Mesenchymal stem cell (in vitro differentiated cells and primary cell): ENCODE results near the gene ASXL1.

Source experiments
- DNase-seq: peaks from one replicate; pipeline ENCODE4 v3.0.0-alpha.2; 2013
- H2AFZ ChIP-seq: one replicate; pipeline ENCODE4 v1.6.1; 2013; ENCODE audit warnings: low read depth, mild to moderate bottlenecking, control low read depth, inconsistent platforms, low read length, moderate library complexity
- H2AK5ac ChIP-seq: 2 replicates; pipeline ENCODE4 v1.6.1; 2013; ENCODE audit warnings: low read length, moderate library complexity, mild to moderate bottlenecking, inconsistent platforms; ENCODE audit not compliant: severe bottlenecking
- H2BK120ac ChIP-seq: one replicate; pipeline ENCODE4 v1.6.1; 2013; ENCODE audit warnings: low read depth, mild to moderate bottlenecking, inconsistent platforms, low read length, moderate library complexity
- H2BK12ac ChIP-seq, 2 experiments: one replicate each; pipeline ENCODE4 v1.6.1; 2013; ENCODE audit warnings: inconsistent platforms in 2 of 2, low read length in 2 of 2, mild to moderate bottlenecking in 2 of 2, moderate library complexity in 2 of 2, control low read depth in 1 of 2
- H2BK15ac ChIP-seq: one replicate; pipeline ENCODE4 v1.6.1; 2013; ENCODE audit warnings: mild to moderate bottlenecking, low read depth, inconsistent platforms; ENCODE audit not compliant: poor library complexity, severe bottlenecking
- H2BK5ac ChIP-seq: 2 replicates; pipeline ENCODE4 v1.6.1; 2013; ENCODE audit warnings: low read depth, mild to moderate bottlenecking, low read length, control low read depth, inconsistent platforms; ENCODE audit not compliant: poor library complexity, severe bottlenecking
- H3K14ac ChIP-seq, 2 experiments: one replicate each; pipeline ENCODE4 v1.6.1; 2013; ENCODE audit warnings: inconsistent platforms in 2 of 2, low read length in 2 of 2, control low read depth in 1 of 2, mild to moderate bottlenecking in 1 of 2, moderate library complexity in 1 of 2
- H3K18ac ChIP-seq, 2 experiments: one replicate each; pipeline ENCODE4 v1.6.1; 2013; ENCODE audit warnings: inconsistent platforms in 2 of 2, low read length in 2 of 2, control low read depth in 1 of 2, low read depth in 1 of 2, mild to moderate bottlenecking in 1 of 2
- H3K23ac ChIP-seq, 2 experiments: one replicate each; pipeline ENCODE4 v1.6.1; 2013; ENCODE audit warnings: inconsistent platforms in 2 of 2, low read length in 2 of 2, mild to moderate bottlenecking in 2 of 2, moderate library complexity in 2 of 2, control low read depth in 1 of 2
- H3K27ac ChIP-seq: 2 replicates; pipeline ENCODE4 v1.5.1; 2013; ENCODE audit warnings: mild to moderate bottlenecking, moderate library complexity, low read length, control low read depth, inconsistent platforms; ENCODE audit not compliant: poor library complexity, severe bottlenecking
- H3K27me3 ChIP-seq, 2 experiments: 2 replicates each; pipeline versions ENCODE4 v1.6.1 to v1.7.0; 2013; ENCODE audit warnings: low read length in 2 of 2, mild to moderate bottlenecking in 2 of 2, moderate library complexity in 2 of 2, control low read depth in 1 of 2, inconsistent platforms in 1 of 2; ENCODE audit not compliant: control insufficient read depth in 1 of 2, insufficient read depth in 1 of 2
- H3K36me3 ChIP-seq, 2 experiments: 2 replicates each; pipeline versions ENCODE4 v1.6.1 to v1.7.0; 2013; ENCODE audit warnings: low read length in 2 of 2, control low read depth in 1 of 2, inconsistent platforms in 1 of 2, low read depth in 1 of 2, mild to moderate bottlenecking in 1 of 2; ENCODE audit not compliant: insufficient read depth in 2 of 2, control insufficient read depth in 1 of 2
- H3K4ac ChIP-seq, 2 experiments: one replicate each; pipeline ENCODE4 v1.6.1; 2013; ENCODE audit warnings: inconsistent platforms in 2 of 2, low read length in 2 of 2, mild to moderate bottlenecking in 2 of 2, moderate library complexity in 2 of 2, control low read depth in 1 of 2, low read depth in 1 of 2
- H3K4me1 ChIP-seq: 2 replicates; pipeline ENCODE4 v1.6.1; 2013; ENCODE audit warnings: low read depth, low read length, control low read depth; ENCODE audit not compliant: control insufficient read depth, insufficient read depth
- H3K4me2 ChIP-seq: 2 replicates; pipeline ENCODE4 v1.6.1; 2013; ENCODE audit warnings: low read length, mild to moderate bottlenecking, inconsistent platforms; ENCODE audit not compliant: poor library complexity, severe bottlenecking
- H3K4me3 ChIP-seq, 2 experiments: 2 replicates each; pipeline versions ENCODE4 v1.5.1 to v1.7.0; 2013; ENCODE audit warnings: low read length in 2 of 2, mild to moderate bottlenecking in 2 of 2, control low read depth in 1 of 2, low read depth in 1 of 2; ENCODE audit not compliant: insufficient read depth in 1 of 2
- H3K79me1 ChIP-seq: replicated peaks from 2 replicates; pipeline ENCODE4 v1.6.1; 2013; ENCODE audit warnings: mild to moderate bottlenecking, control low read depth, low read length, inconsistent platforms; ENCODE audit not compliant: poor library complexity, severe bottlenecking
- H3K9ac ChIP-seq: 2 replicates; pipeline ENCODE4 v1.7.0; 2013; ENCODE audit warnings: mild to moderate bottlenecking, low read length, moderate library complexity
- H3K9me3 ChIP-seq: 2 replicates; pipeline ENCODE4 v1.7.0; 2013; ENCODE audit warnings: mild to moderate bottlenecking, low read length; ENCODE audit not compliant: control insufficient read depth
- H4K8ac ChIP-seq: one replicate; pipeline ENCODE4 v1.6.1; 2013; ENCODE audit warnings: inconsistent platforms, mild to moderate bottlenecking, low read length, moderate library complexity
- H4K91ac ChIP-seq: one replicate; pipeline ENCODE4 v1.6.1; 2013; ENCODE audit warnings: mild to moderate bottlenecking, low read length, inconsistent platforms
- WGBS: methylation state at CpG from one replicate; pipeline ENCODE4 v1.1.7; 2013; ENCODE audit warnings: mixed read lengths; 5-methylcytosine and 5-hydroxymethylcytosine counted together

The ASXL1 gene

GRCh38 chr20:32332614-32333013, 25.5 kb upstream of the ASXL1 start:
- H3K27me3 ChIP-seq, result no peaks in the 10 kb centered on the region

DNA sequence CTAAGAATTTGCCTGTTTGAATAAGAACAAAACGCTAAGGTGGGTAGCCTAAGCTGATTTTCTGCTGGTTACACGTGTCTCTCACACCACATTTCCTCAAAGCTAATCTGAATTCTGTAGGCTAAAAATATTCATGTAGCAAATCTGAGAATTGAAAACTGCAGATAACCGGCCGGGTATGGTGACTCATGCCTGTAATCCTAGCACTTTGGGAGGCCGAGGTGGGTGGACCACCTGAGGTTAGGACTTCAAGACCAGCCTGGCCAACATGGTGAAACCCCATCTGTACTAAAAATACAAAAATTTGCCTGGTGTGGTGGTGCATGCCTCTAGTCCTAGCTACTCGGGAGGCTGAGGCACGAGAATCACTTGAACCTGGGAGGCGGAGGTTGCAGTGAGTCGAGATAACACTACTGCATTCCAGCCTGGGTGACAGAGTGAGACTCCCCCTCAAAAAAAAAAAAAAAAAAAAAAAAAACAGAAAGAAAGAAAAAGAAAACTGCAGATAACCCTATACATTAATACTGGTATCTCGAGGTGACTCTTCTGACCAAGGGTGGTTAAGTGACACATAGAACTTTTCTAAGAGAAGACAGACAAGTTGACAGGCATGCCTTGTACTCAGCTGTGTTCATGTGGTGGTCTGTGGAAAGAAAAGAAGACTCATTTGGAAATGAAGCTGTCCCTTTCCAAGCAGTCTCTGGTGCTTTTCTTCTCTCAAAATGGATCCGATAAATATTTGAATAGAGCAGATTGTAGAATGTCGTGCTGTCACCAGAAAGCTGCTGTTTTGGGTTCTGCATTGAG, 24.7 kb upstream of the ASXL1 start:
- no peak overlapping the region for H2AFZ ChIP-seq
- no peak overlapping the region for H3K9ac ChIP-seq
- H3K18ac ChIP-seq, result no peak overlapping the region
- no peak overlapping the region for H2BK120ac ChIP-seq
- no peak overlapping the region for H3K4me2 ChIP-seq
- H3K79me1 ChIP-seq, result peaks cover 19% of the 10 kb centered on the region
- H2BK5ac ChIP-seq, result no peak overlapping the region
- 91% methylated on average over 11 of the region's 12 CpGs for WGBS
- H3K4ac ChIP-seq, result no peak overlapping the region
- no peak for DNase-seq
- H4K8ac ChIP-seq, result no peak overlapping the region
- peaks cover 6% of the 10 kb centered on the region for H3K4me1 ChIP-seq
- H2BK15ac ChIP-seq, result no peak overlapping the region
- no peaks in the 10 kb centered on the region for H3K27me3 ChIP-seq
- H3K36me3 ChIP-seq, result peaks cover 31 to 58% of the 10 kb centered on the region in 2 experiments
- H2AK5ac ChIP-seq, result no peak overlapping the region
- no peak overlapping the region for H3K23ac ChIP-seq
- no peak overlapping the region for H3K14ac ChIP-seq
- no peak overlapping the region for H2BK12ac ChIP-seq
- H3K9me3 ChIP-seq, result no peaks in the 10 kb centered on the region
- no peak overlapping the region for H3K27ac ChIP-seq
- H3K4me3 ChIP-seq, result no peak overlapping the region
- no peak overlapping the region for H4K91ac ChIP-seq

More at GRCh38 chr20:32332614-32333013, 25.5 kb upstream of the ASXL1 start:
- Histone ChIP-seq H4K91ac (no peak overlapping the region), H2AFZ (no peak overlapping the region), H2BK12ac (no peak overlapping the region), H2AK5ac (no peak overlapping the region), H3K23ac (no peak overlapping the region), H3K18ac (no peak overlapping the region), H3K79me1 (peaks cover 15% of the 10 kb centered on the region), H2BK120ac (no peak overlapping the region), H3K4me2 (no peak overlapping the region), H2BK15ac (no peak overlapping the region), H2BK5ac (no peak overlapping the region), H3K4ac (no peak overlapping the region), H3K4me3 (no peak overlapping the region), H3K9me3 (no peaks in the 10 kb centered on the region), H3K27ac (no peak overlapping the region), H4K8ac (no peak overlapping the region), H3K4me1 (peaks cover 9% of the 10 kb centered on the region), H3K9ac (no peak overlapping the region), H3K14ac (no peak overlapping the region), H3K36me3 (peaks cover 25 to 55% of the 10 kb centered on the region in 2 experiments)
- 98% methylated on average over 3 of the region's 3 CpGs for WGBS
- no peak for DNase-seq

DNA sequence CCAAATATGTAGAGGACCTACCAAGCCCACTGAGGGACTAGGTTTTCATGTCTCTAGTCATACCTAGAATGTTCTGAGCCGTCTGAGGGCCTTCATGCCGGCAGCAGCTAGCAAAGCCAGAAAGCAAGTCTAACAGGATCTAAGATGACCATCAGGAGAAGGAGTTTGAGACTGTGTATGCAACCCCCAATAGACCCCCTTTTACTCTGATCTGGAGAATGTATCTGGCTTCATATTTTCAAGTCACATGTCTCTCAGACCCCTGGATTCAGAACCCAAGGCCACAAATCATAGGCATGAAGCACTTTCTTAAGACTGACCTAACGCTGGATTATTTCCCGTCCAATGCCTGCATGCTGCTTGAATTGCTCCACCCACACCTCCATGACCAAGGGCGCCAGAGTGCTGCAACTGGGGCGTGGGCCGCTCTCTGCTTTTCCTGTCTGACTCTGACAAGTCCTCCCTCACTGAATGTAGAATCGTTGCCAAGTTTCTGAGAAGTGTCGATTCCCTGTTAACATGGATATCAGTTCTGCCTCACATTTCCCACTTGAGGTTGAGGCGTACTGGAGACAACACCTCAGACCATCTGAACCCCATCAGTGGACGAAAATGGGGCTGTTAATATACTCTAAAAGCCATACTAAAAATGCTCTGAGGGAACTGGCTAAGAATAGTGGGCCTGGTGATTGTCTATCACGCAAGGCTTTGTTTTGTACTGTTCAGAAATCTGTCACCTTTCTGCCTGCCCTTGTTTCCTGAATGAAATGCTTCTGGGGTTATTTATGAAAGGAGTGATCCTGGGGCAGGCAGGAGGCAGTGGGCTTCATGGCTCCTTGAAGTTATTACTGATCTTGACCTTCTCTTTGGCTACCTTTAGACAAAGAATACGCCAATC, 23.9 kb upstream of the ASXL1 start:
- peaks cover 35 to 55% of the 10 kb centered on the region in 2 experiments for H3K36me3 ChIP-seq
- peaks cover 20% of the 10 kb centered on the region for H3K79me1 ChIP-seq
- H3K9me3 ChIP-seq, result no peaks in the 10 kb centered on the region
- H3K9ac ChIP-seq, result no peak overlapping the region
- H3K27ac ChIP-seq, result no peak overlapping the region
- H3K4me3 ChIP-seq, result no peak overlapping the region
- H3K4me2 ChIP-seq, result no peak overlapping the region
- H3K18ac ChIP-seq, result no peak overlapping the region
- no peak for DNase-seq
- no peak overlapping the region for H4K8ac ChIP-seq
- no peak overlapping the region for H3K14ac ChIP-seq
- no peak overlapping the region for H2BK15ac ChIP-seq
- H2AK5ac ChIP-seq, result no peak overlapping the region
- peaks cover 5% of the 10 kb centered on the region for H3K4me1 ChIP-seq
- no peak overlapping the region for H2AFZ ChIP-seq
- WGBS, result 95% methylated on average over 12 of the region's 13 CpGs
- H3K4ac ChIP-seq, result no peak overlapping the region
- no peak overlapping the region for H2BK5ac ChIP-seq
- H3K27me3 ChIP-seq, result no peaks in the 10 kb centered on the region
- H3K23ac ChIP-seq, result no peak overlapping the region
- no peak overlapping the region for H2BK12ac ChIP-seq
- H2BK120ac ChIP-seq, result no peak overlapping the region
- H4K91ac ChIP-seq, result no peak overlapping the region

GRCh38 chr20:32336918-32337347, 21.2 kb upstream of the ASXL1 start:
- no peak overlapping the region for H3K4me2 ChIP-seq
- H3K27ac ChIP-seq, result no peak overlapping the region
- H3K4ac ChIP-seq, result no peak overlapping the region
- H2BK12ac ChIP-seq, result no peak overlapping the region
- peaks cover 21 to 29% of the 10 kb centered on the region in 2 experiments for H3K36me3 ChIP-seq
- H2AK5ac ChIP-seq, result no peak overlapping the region
- H3K9ac ChIP-seq, result no peak overlapping the region
- H3K79me1 ChIP-seq, result peaks cover 12% of the 10 kb centered on the region
- H4K8ac ChIP-seq, result no peak overlapping the region
- no peak overlapping the region for H2BK15ac ChIP-seq
- H2BK5ac ChIP-seq, result no peak overlapping the region
- H3K4me3 ChIP-seq, result no peak overlapping the region
- H2BK120ac ChIP-seq, result no peak overlapping the region
- no peaks in the 10 kb centered on the region for H3K9me3 ChIP-seq
- H2AFZ ChIP-seq, result no peak overlapping the region
- no peak overlapping the region for H3K23ac ChIP-seq
- H3K4me1 ChIP-seq, result peaks cover 4% of the 10 kb centered on the region
- peak; percentile 71 for DNase-seq
- H3K18ac ChIP-seq, result no peak overlapping the region
- 68% methylated on average over 5 of the region's 5 CpGs for WGBS
- no peak overlapping the region for H3K14ac ChIP-seq
- H3K27me3 ChIP-seq, result no peaks in the 10 kb centered on the region
- no peak overlapping the region for H4K91ac ChIP-seq
